Activated CD4-positive, CD25-positive, alpha-beta regulatory T cell (primary cell): Measurements from ENCODE around the gene PPP1R2C.

Experiments
- DNase-seq, 4 experiments: peaks; one replicate each; lab custom pipeline; 2025; lab: John Stamatoyannopoulos, UW

Gene PPP1R2C

DNA sequence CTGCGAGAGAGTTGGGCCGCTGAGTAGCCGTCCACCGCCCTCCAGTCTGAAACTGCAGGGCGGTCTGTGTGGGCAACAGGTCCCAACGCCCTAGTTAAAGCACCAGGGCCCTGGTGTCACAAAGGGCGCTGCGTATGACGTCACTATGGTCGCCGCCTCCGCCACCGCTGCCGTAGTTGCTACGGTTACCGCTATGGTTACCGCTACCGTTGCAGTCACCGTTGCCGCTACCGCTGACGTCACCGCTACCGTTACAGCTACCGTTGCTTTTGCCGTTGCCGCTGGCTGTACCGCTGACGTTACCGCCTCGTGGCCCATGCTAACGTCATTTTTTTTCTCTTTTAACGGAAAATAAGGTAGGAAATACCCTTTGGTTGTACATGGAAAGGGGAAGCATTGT is at the start of gene PPP1R2C:
Gene PPP1R2C, minus strand, starts transcription at position 68 of the 400 bp plus-strand sequence. CDS start 84 bp downstream, outside the sequence.
- no peak for DNase-seq

DNA sequence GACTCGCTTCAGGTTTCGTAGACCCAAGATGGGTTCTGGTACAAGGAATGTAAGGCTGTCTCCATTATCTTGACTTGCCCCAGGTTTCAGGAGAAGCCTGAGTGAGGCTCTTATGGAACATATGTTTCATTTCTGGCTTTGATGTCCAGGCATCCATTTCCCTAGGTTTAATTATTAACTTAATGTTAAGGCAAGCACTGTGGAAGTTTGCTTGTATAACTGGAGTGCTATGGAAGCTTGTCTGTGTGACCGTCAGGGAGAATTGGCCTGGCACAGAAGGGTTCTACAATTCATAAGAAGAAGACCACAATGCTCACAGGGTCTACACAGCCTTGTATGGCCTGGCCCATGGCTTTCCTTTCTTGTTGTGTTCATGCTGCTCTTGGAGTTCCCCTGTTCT is 47.2 kb upstream of the PPP1R2C start:
- no peak for DNase-seq

DNA sequence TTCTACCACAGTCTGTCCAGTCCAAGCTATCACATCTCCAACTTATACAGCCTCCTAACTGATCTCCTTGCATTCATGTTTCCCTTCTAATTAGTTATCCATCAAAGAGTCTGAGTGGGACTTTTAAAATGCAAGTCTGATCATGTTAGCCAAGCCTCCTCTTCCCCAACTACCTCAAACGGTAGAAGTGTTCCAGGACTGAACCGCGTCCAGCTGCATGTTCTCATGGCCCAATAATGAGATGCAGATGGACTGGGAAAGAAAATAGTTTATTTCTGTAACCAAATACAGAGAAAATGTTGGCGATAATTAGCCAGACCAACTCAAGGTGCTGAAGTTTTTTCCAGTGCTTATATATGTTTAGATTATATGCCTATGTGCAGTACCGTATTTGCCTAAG is 46.6 kb upstream of the PPP1R2C start:
- DNase-seq, result no peak

DNA sequence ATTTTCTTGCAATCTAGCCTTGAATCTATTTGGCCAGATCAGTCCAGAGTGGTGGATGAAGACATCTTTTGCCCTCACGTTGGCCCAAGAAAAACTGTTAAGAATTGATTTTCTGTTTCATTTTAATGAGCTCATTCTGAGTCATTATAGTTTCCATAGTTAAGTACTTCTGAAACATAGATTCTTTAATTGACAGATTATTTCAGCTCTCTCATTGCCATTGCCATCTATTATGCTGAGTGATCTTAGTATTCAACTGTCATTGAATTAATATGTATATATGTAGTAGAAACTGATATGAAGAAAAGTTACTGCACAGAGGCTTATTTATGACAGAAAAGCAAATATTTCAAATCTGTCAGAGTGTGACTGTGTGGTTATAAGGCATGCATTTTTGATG is 45.5 kb upstream of the PPP1R2C start:
- no peak for DNase-seq

DNA sequence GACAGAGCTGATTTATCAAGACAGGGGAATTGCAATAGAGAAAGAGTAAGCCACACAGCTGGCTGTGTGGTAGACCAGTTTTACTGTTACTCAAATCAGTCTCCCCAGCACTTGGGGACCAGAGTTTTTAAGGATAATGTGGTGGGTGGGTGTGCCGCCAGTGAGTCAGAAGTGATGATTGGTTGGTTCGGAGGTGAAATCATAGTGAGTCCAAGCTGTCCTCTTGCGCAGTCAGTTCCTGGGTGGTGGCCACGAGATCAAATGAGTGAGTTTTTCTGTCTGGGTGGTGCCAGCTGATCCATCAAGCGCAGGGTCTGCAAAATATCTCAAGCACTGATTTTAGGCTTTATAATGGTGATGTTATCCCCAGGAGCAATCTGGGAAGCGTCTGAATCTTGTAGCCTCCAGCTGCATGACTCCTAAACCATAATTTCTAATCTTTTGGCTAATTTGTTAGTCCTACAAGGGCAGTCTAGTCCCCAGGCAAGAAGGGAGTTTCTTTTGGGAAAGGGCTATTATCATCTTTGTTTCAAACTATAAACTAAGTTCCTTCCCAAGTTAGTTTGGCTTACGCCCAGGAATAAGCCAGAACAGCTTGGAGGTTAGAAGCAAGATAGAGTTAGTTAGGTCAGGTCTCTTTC is 44.0 kb upstream of the PPP1R2C start:
- DNase-seq, result no peak

DNA sequence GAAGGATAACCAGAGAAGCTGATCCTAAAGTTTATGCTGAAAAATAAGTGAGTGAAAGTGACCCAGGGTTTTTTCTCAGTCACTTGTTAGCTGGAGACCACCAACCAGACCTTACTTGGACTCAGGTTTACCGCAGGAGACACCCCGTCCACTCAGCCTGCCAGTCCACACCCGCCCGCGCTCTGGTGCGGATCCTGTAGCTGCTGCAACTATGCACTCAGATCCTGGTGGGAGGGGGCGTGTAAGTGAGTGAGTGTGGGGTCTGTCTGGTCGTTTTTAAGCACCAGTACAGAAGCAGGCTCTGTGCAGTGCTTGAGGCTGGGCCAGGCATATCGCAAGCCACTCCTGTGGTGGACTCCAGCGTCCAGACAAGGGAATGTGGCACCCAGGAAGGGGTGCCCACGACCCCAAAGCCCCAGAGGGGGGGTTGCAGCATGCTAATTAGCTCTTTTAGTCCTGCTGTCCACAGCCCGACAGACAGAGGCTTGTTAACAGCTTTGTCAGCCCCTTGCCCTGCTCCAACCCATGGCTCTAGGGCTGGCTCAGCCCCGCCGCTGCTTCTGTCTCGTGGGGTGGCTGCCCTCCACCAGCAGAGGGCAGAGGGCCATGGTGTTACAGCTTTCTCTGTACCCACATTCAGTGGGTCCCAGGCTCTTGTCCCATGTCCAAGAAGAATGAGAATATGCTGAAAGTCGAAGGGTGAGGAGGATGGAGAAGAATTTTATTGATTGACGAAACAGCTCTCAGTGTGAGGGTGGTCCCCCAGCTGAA is 40.4 kb upstream of the PPP1R2C start:
- DNase-seq, result no peak

DNA sequence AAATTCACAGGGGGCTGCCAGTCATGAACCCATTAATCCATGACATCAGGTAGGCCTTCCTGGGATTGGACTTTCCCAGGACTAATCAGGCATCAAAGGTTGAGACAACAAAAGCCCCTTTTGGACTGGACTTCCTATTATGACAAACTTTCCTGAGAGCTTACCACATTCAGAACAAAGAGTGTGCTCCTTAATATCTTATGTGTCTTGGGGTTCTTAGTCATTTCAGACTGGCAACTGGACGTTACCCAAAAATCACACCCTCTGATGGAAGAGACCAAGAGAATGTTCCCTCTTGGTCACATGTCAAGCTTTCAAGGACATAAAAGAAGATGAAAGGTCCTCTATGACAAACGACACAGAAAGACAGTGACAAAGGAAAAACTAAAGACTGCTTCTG is 31.6 kb upstream of the PPP1R2C start:
- no peak for DNase-seq

DNA sequence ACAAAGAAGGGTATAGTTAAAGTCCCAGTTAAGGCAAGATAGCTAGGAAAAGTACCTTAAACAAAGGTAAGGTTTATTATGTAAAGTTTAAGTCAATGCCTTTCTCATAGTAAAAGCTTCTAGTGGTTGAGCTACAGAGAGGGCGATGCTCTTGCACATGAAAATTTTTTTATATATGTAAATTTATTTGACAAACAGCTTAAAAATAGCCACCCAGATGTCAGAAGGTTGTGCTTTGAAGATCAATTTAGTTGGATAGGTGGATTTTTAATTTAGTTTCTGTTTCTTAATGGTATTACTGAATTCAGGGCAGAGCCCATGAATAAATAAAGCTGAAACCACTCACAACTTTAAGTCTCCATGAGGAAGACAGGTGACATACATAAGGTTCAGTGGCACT is 29.4 kb upstream of the PPP1R2C start:
- DNase-seq, result no peak

DNA sequence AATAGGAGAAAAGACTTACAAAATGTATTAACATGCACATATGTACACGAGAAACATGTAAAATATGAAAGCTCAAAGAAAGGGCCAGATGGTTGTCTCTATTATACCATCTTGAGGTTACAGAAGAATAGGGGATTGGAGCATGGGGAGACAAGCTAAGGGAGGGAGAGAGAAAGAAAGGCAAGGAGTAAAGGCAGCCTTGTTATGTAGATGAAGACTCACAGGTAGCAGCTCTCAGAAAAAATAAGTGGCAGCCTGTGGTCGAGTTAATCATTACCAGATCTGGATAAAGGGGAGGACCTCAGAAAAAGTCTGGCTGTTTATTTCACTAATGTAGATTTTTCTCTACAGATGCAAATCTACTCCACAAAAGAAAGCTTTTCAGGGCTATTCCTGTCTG is 26.6 kb upstream of the PPP1R2C start:
- no peak for DNase-seq

DNA sequence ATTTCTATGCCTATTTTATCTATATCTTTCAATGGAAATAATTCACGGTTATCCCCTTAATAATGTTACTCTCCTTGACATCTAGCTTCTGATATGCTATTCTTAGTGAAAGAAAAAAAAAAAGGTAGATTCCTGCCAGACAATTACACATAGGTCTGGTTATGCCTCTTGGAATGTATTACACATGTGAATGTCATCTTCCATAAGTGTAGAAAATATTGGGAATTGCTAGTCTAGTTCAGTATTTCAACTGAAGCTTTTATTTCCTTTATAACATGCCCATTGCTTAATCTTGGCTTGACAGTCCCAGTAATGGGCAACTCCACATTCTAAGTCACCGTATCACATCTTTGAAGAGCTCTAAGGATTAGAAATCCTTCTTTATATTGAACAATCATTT is 25.4 kb upstream of the PPP1R2C start:
- DNase-seq, result no peak

DNA sequence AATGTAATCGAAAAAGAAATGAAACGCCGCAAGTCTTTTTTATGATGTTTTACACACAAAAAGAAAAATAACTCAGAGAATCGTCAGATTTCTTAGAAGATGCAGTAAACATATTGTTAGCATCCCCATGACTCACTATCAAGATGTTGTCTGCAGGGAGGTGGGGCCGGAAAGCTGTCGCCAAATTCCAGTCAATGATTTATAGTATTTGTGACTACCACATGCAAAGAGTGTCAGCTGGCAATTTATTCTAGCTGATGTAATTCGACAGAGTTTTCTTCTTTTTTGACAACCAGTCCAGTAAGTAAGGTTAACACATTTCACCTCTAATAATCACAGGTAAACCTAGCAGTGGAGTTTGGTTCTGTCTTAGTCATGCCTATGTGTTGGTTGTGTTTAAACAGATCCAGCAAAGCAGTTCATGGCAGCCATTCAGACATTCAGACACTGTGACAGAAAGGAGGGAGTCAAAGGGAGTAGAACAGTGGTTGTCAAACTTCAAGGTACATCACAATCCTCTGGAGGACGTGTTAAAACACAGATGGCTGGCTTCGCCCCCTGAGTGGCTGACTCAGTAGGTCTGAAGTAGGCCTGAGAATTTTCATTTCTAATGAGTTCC is 19.8 kb upstream of the PPP1R2C start:
- no peak for DNase-seq

DNA sequence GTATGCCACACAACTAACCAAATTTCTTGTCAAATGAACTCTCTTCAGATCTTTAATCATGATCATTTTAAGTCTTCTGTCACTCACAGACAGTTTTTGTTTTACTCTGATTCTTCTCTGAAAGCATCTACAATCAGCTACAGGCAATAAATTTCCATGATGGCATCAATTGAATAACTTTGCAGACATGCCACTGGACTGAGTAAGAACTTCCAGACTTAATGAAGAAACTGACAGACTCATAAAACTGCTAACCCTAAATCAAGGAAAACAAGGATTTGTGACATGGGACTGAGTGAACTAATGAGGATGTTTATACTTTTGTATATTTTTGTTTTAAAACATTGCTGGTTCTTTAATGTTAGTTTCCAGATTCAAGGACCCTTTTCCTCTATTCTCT is 5.5 kb upstream of the PPP1R2C start:
- DNase-seq, result no peak

DNA sequence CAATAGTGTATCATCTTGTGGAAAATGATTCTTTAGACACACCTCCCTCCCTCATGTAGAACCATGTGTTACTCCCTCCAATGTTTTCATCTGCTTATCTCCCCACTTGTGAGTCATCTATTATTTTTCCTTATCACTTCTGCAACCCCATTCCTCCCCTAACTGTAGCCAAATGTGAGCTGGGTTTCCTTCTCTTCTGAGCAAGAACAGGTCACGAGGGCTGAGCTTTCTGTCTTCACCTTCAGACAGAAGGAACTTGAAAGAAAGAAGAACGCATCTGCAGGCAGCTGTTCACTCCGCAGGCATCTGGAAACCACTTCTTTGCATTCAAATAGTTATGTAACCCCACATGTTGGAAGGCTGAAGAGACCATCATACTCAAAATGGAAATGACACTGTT is 1.8 kb downstream of the PPP1R2C start:
- DNase-seq, result no peak

DNA sequence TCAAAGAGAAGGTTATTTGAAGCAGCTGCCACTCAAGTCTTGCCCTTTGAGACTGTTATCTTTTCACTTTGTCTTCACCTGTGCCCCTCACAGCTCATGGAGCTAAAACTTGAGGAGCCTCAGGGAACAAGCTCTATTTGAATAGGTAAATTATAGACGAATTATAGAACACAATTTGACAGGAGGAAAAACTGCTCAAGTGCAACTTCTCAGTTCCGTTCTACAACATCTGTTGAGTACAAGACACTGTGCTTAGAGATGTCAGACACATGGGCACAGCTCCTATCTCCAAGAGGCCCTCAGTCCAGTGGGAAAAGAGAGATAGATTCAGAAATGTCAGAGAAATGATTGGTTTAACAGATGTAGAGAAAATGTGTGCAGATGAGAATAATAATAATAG is 5.1 kb downstream of the PPP1R2C start:
- no peak for DNase-seq

DNA sequence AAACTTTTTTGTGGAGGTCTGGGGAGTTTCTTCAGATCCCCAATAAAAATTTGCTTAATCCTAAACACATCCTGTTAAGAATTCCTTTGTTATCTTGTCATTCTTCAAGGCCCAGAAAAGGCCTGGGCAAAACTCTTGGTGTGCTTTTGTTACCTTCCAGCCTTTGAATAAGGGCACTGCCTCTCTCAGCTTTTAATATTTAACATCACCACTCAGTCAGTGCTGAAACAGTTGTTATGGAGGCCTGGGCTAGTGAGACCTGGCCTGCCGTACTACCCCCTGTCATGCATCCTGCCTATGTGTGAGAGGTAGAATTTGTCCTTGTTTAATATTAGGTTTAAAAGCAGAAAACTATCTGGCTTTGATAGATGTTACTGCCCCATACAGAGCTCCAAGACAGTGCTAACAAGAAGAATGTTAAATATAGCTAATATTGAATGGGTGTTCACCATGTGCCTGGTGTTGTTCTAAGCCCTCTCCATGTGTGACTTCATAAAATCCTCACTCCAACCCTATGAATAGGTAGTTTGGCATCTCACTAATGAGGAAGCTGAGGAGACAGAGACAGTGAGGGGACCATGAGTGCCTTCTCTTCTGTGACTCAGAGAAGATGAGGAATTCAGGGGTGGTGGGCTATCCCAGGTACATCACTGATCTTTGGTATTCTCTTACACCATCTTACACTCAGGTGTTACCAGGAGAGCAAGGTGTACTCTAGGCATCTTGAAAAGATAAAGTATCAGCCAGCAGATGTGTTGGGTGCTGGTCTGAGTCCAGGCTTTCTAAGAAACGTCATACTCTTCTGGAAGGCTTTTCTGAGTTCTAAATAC is 6.2 kb downstream of the PPP1R2C start:
- no peak for DNase-seq

DNA sequence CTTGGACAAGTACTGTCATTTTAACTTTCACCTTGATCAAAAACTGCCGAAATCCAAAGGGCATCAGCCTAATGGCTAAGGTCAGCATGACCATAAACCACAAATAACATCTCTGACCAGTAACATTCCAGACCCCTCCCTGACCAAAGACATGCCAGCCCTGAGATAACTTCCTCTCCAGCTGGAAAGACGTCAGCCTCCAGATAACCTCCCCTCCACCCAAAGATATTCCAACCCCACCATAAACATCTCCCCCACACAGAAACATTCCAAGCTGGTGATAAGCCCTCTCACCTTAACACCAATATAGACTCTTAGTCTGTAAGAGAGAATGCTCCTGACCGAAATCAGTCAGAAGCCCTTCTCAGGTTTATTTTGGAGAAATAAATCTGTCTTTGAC is 7.4 kb downstream of the PPP1R2C start:
- no peak for DNase-seq

DNA sequence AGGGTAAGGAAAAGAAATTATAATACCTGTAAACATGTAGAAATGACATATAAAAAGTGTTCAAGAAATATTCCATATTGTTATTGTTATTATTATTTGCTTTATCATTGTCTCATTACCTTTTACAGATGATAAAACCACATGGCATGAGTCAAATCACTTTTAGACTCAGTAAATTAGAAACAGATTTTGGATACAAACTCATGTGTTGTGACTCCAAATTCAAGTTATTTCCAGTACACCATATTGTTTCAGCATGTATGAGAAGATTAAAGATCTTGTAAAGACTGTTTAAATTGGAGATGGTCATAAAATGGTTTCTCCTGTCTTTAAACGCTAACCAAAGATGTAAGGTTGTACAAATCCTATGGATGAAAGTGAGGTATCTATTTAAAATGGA is 18.1 kb downstream of the PPP1R2C start:
- DNase-seq, result no peak

DNA sequence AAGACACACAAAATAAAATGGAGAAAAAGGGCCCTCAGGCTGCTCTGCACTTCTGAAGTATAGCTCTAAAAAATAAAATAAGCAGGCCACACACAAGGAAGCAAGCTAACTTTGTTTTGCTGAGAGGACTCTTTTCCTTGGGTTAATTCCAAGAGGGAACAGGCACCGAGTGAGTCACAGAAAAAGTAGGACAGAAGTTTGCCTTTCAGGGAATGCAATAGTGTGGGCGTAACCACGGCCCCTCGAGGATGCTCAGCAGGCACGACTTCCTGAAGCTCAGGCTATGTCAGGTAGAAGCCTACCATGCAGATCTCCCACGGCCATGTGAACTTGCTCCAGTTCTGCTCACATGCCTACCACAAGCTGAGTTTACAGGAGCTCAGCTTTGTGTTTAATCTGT is 22.1 kb downstream of the PPP1R2C start:
- DNase-seq, result no peak

DNA sequence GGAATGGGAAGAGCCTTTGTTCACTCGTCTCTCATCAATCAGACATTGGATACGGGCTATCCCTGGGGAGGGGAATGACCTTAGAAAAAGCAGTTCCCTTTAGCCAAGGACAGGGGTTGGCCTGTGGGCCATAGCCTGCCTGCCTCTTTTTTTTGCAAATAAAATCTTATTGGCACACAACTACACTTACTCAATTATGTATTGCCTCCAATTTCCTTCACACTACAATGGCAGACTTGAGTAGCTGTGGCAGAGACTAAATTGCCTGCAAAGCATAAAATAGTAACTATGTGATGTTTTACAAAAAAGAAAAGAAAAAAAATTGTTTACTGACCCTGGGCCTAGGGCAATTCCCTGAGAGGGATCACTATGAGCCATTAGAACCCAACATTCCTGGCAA is 23.4 kb downstream of the PPP1R2C start:
- DNase-seq, result no peak

DNA sequence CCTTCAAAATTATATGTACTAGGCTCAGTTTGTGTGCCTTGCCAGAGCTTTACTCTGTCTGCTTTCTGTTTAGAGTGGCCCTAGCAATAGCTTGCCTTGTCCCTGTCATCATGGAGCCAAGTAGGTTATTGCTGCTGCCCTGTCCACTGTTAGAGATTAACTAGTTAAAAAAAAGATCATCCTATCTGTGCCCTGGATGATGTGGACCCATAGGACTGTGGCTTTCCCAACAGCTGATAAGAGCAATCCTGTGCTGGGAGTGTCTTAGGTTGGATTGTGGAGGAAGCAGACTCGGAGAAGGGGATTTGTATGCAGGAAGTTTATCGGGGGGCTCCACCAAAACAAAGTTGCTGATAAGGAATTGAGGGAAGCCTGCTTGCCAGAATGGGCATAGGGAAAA is 23.8 kb downstream of the PPP1R2C start:
- no peak for DNase-seq

DNA sequence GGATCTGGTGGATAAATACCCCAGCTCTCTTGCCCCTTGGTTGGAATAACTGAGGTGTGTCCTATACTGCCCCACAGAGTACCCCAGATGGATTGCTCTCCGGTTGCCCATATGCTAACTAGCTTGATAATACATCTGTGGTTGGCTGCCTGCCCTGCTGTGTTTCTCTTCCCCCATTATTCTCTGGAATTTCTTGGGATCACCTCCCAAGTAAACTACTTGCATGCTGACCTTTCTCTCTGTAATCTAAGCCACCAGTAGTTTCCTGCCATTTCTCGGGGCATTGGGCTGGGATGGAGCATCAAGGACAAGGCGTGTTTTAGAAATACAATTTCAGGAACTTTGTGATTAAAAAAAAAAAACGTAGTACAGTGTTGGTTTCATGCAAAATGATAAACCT is 25.2 kb downstream of the PPP1R2C start:
- no peak for DNase-seq

DNA sequence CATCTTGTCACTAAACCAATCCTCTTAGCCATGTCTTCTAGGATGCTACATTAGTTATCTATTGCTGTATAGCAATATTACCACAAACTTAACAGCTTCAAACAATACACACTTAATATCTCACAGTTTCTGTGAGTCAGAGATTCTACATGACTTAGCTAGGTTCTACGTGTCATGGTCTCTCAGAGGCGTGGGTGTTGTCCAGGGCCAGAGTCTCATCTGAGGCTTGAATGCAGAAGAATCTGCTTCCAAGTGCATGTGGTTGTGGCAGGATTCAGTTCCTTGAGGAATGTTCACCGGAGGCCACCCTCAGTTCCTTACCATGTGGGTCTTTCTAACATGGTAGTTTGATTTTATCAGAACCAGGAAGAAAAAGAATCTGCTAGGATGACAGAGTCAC is 26.4 kb downstream of the PPP1R2C start:
- no peak for DNase-seq
